ENCODE measurements around the gene NELL1. TPM values are rescaled to one million over a fixed set of nuclear protein-coding genes. Genes with fewer than 3 reads are reported as not detected.

NELL1 gene
- total RNA-seq, 2 experiments from 2014 or later, result not detected

DNA sequence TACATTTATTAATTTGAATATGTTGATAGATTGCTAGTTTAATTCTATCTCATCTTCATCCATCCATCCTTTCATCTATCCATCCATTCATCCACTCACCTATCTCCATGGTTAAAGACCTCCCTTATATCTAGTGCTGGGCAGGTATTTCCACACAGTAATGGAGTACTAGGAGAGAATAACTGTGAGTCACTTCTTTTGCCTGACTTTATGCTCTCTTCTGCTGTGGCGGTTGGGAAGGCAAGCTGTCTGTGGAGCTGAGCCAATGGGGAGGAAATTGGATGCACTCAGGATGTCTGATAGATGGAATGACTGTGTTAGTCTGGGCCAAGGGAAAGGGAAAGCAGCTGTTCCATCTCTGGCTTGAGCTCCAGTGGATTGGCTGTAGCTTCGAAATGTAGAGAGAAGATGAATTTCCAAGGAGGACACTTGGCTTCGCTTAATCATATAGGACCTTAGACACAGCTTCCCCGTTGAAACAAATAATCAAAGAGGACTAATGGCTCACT, 60.3 kb downstream of the NELL1 start:
- ChIA-PET CTCF (no interaction called here), POLR2A (no interaction called here)
- peaks cover 9% of the 10 kb centered on the region for H3K9me3 Mint-ChIP-seq
- H3K36me3 Mint-ChIP-seq (ENCODE audit: low read depth), result no peaks in the 10 kb centered on the region
- TF ChIP-seq, protein P1, sequence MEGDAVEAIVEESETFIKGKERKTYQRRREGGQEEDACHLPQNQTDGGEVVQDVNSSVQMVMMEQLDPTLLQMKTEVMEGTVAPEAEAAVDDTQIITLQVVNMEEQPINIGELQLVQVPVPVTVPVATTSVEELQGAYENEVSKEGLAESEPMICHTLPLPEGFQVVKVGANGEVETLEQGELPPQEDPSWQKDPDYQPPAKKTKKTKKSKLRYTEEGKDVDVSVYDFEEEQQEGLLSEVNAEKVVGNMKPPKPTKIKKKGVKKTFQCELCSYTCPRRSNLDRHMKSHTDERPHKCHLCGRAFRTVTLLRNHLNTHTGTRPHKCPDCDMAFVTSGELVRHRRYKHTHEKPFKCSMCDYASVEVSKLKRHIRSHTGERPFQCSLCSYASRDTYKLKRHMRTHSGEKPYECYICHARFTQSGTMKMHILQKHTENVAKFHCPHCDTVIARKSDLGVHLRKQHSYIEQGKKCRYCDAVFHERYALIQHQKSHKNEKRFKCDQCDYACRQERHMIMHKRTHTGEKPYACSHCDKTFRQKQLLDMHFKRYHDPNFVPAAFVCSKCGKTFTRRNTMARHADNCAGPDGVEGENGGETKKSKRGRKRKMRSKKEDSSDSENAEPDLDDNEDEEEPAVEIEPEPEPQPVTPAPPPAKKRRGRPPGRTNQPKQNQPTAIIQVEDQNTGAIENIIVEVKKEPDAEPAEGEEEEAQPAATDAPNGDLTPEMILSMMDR (IDR thresholded peaks at IDR 0.05), result no peak
- no peaks in the 10 kb centered on the region for H3K27me3 Mint-ChIP-seq
- no peak overlapping the region for H3K27ac Mint-ChIP-seq
- no peak overlapping the region for H3K4me3 Mint-ChIP-seq
- H3K4me1 Mint-ChIP-seq (ENCODE audit: low read depth), result no peaks in the 10 kb centered on the region
- intact Hi-C loops (cut with micrococcal nuclease), result no loop called here
- ATAC-seq, result no peak
- no peak for DNase-seq

DNA sequence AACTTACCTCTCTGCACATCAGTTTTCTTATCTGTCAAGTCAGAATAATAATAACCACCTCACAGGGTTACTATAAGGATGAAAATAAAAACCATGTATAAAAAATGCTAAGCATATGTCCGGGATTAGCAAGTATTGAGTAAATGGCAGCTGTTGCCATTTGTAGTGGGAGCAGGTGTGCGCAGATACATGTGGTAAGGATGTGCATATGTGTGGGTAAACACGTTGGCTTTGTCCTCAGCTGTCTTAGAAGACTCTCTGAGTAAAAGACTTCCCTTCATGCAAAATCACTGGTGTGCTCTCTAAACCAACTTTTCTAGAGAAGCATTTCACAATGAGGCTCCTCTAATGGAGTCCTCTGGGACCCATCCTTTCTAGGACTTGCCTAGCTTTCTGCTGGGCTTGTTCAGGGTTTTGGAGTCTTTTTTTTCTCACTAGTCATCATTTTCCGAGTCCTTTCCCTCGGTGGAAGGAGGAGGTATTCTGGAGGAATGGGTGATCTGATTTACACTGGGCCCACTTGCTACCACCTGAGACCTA, 62.4 kb downstream of the NELL1 start:
- ATAC-seq (no peak), DNase-seq (no peak)
- TF ChIP-seq, protein P1 (IDR thresholded peaks at IDR 0.05), result no peak
- no peak overlapping the region for H3K4me3 Mint-ChIP-seq
- no peaks in the 10 kb centered on the region for H3K27me3 Mint-ChIP-seq
- ChIA-PET CTCF (no interaction called here), POLR2A (no interaction called here)
- intact Hi-C loops (cut with micrococcal nuclease), result no loop called here
- peaks cover 4% of the 10 kb centered on the region for H3K9me3 Mint-ChIP-seq
- H3K4me1 Mint-ChIP-seq (ENCODE audit: low read depth), result no peaks in the 10 kb centered on the region
- no peaks in the 10 kb centered on the region for H3K36me3 Mint-ChIP-seq (ENCODE audit: low read depth)
- H3K27ac Mint-ChIP-seq, result no peak overlapping the region

DNA sequence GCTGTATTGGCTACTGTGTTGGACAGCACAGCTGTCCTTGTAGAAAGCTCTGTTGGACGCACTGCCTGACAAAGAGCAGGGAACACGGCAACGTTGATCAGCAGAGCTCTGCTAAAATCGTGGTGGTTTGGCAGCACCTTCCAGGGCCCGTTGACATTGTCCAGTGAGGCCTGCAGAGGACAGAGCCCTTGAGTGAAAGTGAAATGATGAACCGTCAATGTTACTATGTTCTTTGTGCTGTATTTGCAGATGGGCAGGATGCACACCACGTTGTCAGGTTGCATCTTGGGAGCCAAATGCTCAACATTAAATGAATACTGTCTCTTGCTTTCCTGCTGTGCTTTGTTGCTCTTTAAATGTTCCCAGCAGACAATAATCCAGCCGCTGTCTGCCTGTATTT, 69.7 kb downstream of the NELL1 start:
- POLR2A ChIA-PET, result no interaction called here
- H3K4me3 Mint-ChIP-seq, result no peak overlapping the region
- no peaks in the 10 kb centered on the region for H3K9me3 Mint-ChIP-seq
- DNase-seq (no peak), ATAC-seq (no peak)
- no peak overlapping the region for H3K27ac Mint-ChIP-seq
- no peaks in the 10 kb centered on the region for H3K4me1 Mint-ChIP-seq (ENCODE audit: low read depth)
- TF ChIP-seq, protein P1 (IDR thresholded peaks at IDR 0.05), result no peak
- H3K27me3 Mint-ChIP-seq, result no peaks in the 10 kb centered on the region
- intact Hi-C loops (cut with micrococcal nuclease), result no loop called here
- H3K36me3 Mint-ChIP-seq (ENCODE audit: low read depth), result no peaks in the 10 kb centered on the region
- CTCF ChIA-PET, result no interaction called here

DNA sequence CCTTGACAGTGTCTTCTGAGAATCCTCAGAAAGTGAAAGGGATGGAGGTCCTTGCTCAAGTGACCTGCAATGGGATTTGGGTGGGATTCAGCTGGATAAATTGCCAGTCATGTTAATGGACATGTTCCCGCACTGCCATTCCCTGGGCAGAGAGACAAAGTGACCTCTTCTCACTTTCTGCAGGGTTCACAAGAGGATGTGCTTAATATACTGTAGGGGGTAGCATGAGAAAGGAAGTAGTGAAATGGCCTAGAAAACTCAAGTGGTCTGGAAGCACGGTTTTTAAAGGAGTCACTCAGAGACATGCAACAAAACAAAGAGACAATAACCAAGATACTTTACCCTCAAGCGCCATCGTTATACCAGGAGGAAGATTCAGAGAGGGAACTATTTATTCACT, 70.2 kb downstream of the NELL1 start:
- no peak overlapping the region for H3K27ac Mint-ChIP-seq
- no peaks in the 10 kb centered on the region for H3K27me3 Mint-ChIP-seq
- H3K4me1 Mint-ChIP-seq (ENCODE audit: low read depth), result no peaks in the 10 kb centered on the region
- intact Hi-C loops (cut with micrococcal nuclease), result no loop called here
- no peak overlapping the region for H3K4me3 Mint-ChIP-seq
- ATAC-seq (no peak), DNase-seq (no peak)
- ChIA-PET CTCF (no interaction called here), POLR2A (no interaction called here)
- TF ChIP-seq, protein P1 (IDR thresholded peaks at IDR 0.05), result no peak
- H3K9me3 Mint-ChIP-seq, result no peaks in the 10 kb centered on the region
- H3K36me3 Mint-ChIP-seq (ENCODE audit: low read depth), result no peaks in the 10 kb centered on the region

DNA sequence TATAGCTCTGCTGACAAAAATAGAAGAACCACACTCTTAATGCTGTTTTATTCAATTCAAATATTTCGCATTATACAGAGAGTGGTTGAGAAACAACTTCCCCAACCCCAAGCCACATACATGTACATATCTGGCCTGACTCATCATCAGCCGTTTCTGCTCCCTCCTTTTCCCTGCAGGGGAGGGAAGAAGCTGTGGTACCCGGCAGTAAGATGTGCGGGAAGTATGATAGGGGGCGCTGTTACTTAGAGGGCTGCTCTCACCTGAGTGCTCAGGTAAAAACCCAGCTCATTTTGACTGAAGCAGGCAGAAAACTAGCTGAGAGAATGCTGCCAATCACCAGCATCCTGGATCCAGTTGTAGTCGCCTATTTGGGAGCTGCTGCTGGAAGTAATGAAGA, 85.5 kb downstream of the NELL1 start:
- POLR2A ChIA-PET, result no interaction called here
- no peaks in the 10 kb centered on the region for H3K36me3 Mint-ChIP-seq (ENCODE audit: low read depth)
- intact Hi-C loops (cut with micrococcal nuclease), result no loop called here
- no peak overlapping the region for H3K27ac Mint-ChIP-seq
- TF ChIP-seq, protein P1 (IDR thresholded peaks at IDR 0.05), result no peak
- no peaks in the 10 kb centered on the region for H3K9me3 Mint-ChIP-seq
- ATAC-seq, result no peak
- DNase-seq, result no peak
- H3K27me3 Mint-ChIP-seq, result no peaks in the 10 kb centered on the region
- no peak overlapping the region for H3K4me3 Mint-ChIP-seq
- CTCF ChIA-PET, result interaction anchor here (0.6 kb wide), 1 partner anchor 20 kb away, joined by 3 read pairs; no protein-coding TSS in a partner anchor
- no peaks in the 10 kb centered on the region for H3K4me1 Mint-ChIP-seq (ENCODE audit: low read depth)
